Caki2 (cell line): ENCODE results near the gene ABCC3. TPM values are rescaled to one million over a fixed set of nuclear protein-coding genes. Genes with fewer than 3 reads are reported as not detected.
A peak's percentile ranks its signal among the peaks of the same experiment; 100 is the strongest.

Experiments used
- DNase-seq: peaks from one replicate; pipeline ENCODE4 v3.0.0-alpha.2; 2015; ENCODE audit warnings: low read depth
- in situ Hi-C: cut with HindIII; loops from 2 replicates; pipeline ENCODE4 v1.10.0; 2016; ENCODE audit warnings: low sequenced_read_pairs, low pct_unique_long_range_greater_than_20kb, mixed read lengths
- total RNA-seq: library from RNA; depleted of rRNA; stranded (reverse); fragments of >200 nt; shearing (Covaris generic); gene quantifications from 2 replicates; pipeline ENCODE4 v1.2.3, GENCODE V29; 2014; ENCODE audit warnings: low replicate concordance; rRNA removed

The ABCC3 gene, protein sequence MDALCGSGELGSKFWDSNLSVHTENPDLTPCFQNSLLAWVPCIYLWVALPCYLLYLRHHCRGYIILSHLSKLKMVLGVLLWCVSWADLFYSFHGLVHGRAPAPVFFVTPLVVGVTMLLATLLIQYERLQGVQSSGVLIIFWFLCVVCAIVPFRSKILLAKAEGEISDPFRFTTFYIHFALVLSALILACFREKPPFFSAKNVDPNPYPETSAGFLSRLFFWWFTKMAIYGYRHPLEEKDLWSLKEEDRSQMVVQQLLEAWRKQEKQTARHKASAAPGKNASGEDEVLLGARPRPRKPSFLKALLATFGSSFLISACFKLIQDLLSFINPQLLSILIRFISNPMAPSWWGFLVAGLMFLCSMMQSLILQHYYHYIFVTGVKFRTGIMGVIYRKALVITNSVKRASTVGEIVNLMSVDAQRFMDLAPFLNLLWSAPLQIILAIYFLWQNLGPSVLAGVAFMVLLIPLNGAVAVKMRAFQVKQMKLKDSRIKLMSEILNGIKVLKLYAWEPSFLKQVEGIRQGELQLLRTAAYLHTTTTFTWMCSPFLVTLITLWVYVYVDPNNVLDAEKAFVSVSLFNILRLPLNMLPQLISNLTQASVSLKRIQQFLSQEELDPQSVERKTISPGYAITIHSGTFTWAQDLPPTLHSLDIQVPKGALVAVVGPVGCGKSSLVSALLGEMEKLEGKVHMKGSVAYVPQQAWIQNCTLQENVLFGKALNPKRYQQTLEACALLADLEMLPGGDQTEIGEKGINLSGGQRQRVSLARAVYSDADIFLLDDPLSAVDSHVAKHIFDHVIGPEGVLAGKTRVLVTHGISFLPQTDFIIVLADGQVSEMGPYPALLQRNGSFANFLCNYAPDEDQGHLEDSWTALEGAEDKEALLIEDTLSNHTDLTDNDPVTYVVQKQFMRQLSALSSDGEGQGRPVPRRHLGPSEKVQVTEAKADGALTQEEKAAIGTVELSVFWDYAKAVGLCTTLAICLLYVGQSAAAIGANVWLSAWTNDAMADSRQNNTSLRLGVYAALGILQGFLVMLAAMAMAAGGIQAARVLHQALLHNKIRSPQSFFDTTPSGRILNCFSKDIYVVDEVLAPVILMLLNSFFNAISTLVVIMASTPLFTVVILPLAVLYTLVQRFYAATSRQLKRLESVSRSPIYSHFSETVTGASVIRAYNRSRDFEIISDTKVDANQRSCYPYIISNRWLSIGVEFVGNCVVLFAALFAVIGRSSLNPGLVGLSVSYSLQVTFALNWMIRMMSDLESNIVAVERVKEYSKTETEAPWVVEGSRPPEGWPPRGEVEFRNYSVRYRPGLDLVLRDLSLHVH (N-terminal part only)
- 67.8 and 69.9 TPM in 2 replicates for total RNA-seq

DNA sequence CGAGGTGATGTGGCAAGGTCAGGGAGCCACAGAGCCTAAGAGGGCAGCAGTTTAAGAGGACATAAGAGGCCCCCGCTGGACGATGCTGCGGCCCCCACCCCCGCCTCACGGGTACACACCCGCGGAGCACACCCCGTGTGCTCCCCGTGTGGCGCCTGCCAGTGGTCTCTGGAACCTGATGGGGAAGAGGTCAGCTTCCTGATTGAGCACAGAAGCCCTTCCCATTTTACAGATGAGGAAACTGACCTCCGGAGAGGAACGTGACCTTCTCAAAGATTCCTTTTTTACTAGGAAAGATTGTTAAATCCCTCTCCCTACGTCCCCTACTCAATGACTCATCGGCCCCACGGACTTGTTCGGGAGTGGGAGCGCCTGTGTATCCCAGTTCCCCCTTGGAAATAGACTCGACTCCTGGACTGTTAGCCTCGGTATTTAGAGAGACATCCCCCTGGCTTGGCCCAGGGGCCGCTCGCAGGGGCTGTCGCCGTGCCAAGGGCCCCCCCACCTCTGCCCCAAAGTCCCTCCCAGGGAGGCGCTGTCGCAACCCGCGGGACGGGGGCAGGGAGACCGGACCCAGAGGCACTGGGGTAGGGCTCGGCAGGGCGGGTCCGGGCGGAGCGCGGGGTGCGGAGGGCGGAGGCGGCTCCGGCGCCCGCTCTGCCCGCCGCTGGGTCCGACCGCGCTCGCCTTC lies at the start of gene ABCC3:
Gene ABCC3, plus strand, starts transcription at position 658 of the 691 bp plus-strand sequence. CDS start 56 bp downstream, outside the sequence.
- DNase-seq = peak; percentile 69
- in situ Hi-C loops = no loop called here

DNA sequence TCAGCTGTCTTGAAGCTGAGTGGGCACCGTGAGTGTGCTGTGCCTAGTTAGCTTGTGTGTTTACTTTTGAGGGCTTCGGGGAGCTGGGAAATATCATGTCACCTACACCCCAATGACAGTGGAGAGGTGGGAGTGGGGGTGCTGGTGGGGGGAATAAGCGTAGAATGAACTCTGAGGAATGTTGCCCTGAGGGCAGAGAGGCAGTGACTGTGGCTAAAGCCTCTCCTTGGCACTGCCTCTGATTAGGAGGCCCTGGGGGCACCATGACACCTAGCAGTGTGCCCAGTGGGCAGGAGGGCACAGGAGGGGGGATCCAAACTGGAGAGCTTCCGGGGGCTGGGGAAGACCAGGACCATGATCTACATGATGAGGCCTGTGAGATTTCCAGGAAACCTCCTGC lies 49.3 kb upstream of the ABCC3 start:
- in situ Hi-C loops = no loop called here

DNA sequence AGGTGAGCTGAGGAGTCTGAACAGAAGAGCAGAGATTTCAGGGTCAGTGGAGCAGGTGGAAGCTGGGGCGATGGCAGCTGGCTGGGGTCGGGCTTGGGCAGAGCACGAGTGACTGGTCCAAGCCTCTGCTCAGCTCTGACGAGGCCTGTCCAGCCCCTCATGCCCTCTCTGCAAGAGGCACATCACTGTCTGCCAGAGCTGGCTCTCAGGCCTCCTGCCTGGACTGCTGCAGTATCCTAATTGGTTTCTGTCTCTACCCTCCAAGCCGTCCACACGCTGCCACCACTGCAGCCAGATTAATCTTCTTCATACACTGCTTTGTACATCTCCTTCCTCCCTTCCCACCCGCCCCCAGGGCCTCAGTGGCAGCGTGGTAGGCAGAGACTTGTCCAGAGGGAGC lies 48.8 kb upstream of the ABCC3 start:
- in situ Hi-C loops = no loop called here
- no peak for DNase-seq

More for the DNA sequence above, 49.3 kb upstream of the ABCC3 start:
- DNase-seq = no peak

DNA sequence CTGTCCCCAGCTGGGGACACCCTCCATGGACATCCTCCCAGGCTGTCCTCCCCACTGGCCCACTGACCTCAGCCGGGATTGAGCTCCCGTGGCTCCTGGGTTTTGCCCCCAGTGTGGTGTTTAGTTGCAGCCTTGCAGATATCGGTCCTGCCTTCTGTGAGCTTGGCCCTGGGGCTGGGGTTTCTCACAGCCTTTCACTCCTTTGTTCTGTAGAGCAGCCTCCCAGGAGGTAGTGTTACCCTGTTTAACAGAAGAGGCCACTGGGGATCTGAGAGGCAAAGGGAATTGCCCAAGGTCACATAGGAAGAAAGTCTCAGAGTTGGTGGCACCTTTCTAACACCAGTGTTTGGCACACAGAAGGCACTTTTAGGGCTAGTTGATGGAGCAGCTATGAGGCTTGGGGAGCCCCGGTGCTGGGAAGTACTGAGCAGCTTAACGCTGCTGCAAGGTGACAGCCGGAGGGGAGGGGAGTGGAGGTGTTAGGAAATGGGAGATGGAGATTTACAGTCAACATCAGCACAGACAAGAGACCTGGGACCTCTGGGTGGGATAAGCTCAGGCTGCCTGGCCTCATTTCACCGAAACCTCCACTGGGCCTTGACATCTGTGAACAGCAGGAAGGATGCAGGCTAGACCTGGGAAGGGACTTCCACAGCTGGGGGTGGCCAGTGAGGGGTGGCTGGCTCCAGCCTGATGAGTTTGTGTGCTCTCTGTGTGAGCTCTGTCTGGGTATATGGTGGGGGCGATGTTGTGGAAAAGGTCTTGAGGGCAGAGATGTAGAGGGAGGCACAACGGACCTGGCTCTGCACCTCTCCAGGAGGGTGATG lies 48.0 kb upstream of the ABCC3 start:
- in situ Hi-C loops = no loop called here
- DNase-seq = no peak

DNA sequence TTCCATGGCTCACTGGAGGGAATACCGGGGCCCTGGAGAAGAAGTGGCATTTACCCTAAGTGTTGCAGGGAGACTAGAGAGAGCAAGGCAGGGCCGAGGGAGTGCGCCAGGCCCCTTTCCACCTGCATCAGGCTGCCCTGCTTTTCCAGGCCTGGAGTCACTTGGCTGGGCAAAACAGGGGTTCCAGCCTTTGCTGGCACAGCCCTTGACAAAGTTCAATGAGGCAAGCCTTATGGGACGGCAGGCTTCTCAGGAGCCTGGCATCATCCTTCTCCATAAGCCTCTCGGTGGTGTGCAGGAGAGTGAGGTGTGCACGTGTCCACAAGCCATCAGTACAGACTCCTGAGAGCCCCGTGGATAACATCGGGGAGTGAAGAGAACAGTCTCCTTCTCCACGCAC lies 47.1 kb upstream of the ABCC3 start:
- in situ Hi-C loops = no loop called here
- no peak for DNase-seq

DNA sequence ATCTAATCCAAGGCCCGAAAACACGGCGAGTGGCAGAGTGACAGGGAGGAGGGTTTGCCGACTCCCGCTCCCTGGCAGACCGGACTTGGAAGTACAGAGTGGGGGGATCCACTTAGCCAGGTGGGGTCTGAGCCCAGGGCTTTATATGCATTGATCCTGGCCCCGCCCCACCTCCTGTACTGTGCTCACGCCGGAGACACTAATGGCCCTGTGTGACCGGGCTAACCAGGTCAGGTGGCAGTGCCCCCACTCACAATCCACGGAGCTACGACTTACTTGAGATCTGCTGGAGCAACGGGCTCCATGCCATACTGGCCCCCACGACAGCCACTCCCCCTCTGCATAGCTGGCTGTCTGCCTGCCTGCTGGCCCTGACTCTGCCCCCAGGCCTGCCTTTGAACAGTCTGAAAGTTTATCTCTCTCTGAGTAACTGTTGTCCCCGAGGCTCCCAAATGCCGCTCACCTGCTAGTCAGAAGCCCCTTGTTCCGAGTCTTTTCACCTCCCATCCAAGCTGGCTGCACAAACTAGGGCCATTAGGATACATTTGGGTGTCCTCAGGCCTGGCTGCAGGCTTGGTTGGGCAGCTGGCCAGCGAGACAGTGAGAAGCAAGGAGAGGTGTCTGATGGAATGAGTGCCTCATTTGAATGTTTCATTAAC lies 46.2 kb upstream of the ABCC3 start:
- in situ Hi-C loops = no loop called here
- DNase-seq = no peak

DNA sequence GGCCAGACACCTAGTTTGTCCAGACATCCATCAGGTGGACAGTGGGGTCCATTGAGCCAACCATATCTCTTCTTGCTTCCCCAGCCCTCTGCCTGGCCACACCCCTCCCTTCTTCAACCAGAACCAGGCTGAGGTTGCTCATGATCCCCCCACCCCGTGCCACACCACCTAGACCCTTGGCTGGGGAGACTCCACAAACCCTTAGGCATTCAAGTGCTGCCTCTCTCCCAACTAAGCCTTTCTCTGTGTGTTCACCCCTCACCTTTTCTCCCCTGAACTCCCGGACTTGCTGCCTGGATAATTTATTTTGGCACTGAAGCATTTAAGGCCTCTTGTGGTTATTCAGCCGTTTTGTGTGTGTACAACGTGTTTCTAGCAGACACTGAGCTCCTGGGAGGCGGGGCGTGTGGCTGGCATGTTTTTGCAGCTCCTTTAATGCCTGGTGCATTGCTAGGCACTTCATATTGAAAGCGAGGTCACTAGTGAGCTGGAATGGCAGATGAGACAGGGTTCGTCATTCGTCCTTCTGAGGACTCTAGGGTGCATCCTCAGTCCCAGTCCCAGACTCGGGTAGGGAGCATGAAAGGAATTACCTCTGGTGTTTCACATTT lies 45.5 kb upstream of the ABCC3 start:
- in situ Hi-C loops = no loop called here
- peak; percentile 74 for DNase-seq

DNA sequence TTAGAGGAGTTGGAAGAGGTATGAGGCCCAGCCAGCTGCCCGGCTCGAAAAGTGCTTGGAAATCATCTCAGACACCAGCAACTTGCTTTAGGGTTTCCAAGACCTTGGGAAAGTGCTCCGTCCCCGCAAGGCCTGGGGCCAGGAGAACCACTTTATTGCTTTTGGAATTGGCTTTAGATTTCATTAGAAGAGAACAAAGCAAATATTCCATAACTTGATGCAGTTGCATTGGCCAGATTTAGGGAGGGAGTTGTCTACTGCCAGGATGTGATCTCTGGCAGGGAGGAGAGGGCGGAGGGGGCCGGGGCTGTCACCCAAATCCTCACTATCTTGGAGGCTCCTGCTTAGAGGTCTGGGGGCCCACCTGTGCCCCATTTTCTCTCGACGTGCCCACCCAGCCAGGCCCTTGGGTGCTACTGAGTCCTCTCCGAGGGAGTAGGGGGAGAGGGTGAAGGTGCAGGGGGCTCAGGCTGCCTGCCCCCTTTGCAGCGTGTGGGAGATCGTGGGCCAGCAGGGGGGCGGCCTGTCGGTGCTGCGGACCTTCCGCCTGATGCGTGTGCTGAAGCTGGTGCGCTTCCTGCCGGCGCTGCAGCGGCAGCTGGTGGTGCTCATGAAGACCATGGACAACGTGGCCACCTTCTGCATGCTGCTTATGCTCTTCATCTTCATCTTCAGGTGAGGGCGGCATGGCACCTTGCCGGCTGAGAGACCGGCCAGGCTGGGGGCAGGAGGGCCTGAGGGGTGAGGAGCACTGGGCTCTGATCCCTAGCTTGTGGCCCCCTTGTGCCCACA lies 43.5 kb upstream of the ABCC3 start:
- DNase-seq = no peak
- in situ Hi-C loops = no loop called here

DNA sequence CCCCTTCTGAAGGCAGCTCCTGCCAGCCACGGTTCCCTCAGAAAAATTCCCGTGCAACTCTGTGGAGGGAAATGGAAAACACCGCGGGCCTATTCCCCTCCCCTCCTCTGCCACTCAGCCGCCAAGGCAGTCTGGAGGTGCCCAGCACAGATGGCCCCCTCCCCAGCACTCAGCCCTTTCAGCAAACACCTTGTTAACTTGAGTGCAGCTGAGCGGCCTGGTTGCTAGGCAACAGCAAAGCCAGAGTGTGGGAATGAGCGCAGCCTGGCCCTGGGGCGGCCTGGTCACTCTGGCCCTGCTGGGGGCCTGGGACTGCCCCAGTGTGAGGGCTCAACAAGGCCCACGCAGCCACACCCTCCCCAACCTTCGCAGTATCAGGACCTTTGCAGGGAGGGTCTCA lies 41.4 kb upstream of the ABCC3 start:
- in situ Hi-C loops = no loop called here

DNA sequence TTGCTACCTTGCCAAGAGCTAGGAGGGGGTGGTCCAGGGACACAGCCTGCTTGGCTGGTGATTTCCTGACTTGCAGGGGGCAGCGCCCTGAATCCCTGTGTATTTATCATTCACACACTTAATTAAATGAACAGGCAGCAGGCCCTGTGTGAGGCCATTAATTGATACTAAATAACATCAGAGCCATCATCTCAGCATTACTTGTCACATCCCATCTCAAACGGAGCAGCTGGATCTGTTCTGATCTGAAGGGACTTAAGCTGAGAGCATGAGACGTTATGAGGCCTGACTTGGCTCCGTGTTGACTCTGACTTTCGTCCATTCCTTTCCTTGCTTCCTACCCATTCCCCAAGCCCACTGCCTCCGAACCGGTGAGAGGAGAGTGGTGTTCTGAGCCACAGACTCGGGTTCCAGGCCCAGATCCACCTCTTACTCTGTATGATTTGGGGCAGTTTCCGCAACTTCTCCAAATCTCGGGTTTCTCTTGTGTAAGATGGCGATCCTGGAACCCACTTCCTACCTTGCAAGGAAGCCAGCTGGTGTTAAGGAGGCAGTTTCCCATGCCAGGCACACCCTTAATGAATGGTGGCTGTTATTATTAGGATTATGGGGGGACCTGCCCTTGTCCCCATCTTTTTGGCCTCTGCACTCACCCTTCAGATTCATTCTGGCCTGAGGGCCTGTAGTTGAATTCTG lies 40.4 kb upstream of the ABCC3 start:
- in situ Hi-C loops = no loop called here
- DNase-seq = no peak

More for the DNA sequence above, 41.4 kb upstream of the ABCC3 start:
- DNase-seq = no peak

DNA sequence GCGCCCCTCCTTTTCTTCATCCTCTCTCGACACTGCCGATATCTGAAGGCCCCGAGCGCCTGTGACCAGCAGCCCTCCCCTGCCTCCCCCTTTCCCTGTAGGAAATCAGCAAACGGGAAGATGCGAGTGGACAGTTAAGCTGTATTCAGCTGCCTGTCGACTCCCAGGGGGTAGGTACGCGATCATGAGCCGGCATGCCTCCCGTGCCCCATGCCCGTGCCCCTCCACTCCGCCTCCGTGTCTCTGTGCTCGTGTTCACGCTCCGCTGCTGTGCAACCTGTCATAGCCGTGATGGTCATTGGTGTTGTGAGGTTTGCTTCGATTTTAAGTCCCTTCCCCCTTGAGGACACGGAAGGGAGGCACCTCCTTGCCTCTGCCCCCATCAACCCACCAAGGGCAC lies 39.8 kb upstream of the ABCC3 start:
- in situ Hi-C loops = no loop called here
- DNase-seq = no peak

DNA sequence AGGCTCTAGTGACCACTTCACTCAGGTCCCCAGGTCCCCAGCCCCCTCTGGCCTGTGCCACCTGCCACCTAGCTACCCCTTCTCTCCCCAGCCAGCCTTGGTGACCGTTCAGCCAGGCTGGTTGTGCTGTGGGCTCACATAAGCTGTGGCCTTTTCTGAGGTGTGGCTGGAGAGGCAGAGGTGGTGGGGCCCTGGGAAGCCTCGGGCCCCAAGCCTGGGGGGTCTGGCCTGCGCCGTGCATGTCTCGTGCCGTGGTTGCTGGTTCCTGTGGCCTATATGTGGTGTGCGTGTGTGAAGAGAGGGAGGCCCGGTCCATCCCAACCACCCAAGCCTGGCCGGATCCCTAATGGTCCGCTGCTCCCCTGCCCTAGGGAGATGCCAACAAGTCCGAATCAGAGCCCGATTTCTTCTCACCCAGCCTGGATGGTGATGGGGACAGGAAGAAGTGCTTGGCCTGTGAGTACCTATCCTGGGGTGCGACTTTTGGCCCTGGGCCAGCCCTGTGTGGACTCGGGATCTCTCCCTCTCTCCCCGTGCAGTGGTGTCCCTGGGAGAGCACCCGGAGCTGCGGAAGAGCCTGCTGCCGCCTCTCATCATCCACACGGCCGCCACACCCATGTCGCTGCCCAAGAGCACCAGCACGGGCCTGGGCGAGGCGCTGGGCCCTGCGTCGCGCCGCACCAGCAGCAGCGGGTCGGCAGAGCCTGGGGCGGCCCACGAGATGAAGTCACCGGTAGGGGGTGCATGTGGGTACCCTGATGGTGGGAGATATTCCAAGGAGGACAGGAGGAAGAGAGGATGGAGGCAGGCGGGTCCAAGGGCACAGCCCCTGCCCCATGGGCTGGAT lies 38.3 kb upstream of the ABCC3 start:
- DNase-seq = no peak
- in situ Hi-C loops = no loop called here

DNA sequence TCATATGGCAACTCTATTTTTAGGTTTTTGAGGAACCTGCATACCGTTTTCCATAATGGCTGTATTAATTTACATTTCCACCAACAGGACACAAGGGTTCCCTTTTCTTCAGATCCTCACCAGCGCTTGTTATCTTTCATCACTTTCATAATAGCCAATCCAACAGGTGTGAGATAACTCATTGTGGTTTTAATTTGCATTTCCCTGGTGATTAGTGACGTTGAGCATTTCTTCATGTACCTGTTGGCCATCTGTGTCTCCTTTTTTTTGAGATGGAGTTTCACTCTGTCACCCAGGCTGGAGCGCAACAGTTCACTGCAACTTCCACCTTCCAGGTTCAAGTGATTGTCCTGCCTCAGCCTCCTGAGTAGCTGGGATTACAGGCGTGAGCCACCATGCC lies 36.2 kb upstream of the ABCC3 start:
- in situ Hi-C loops = no loop called here
- DNase-seq = no peak

DNA sequence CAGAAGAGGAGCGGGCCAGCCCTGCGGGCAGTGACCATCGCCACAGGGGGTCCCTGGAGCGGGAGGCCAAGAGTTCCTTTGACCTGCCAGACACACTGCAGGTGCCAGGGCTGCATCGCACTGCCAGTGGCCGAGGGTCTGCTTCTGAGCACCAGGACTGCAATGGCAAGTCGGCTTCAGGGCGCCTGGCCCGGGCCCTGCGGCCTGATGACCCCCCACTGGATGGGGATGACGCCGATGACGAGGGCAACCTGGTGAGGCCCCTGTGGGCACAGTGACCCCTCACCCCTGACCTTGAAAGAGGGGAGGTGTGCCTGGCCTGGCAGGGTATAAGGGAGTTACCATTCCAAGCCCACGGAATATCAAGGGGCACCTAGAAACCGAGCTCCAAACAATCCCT lies 35.1 kb upstream of the ABCC3 start:
- no peak for DNase-seq
- in situ Hi-C loops = no loop called here
